HT-29 (cell line): ENCODE data around the gene IGFBP1. TPM values are rescaled to one million over a fixed set of nuclear protein-coding genes. Genes with fewer than 3 reads are reported as not detected.
"Not testable (repeated sequence)": the region's sequence is repeated elsewhere in the genome, so short reads cannot be mapped to it uniquely, and the experiment has no call there.

ENCODE experiments used
- DNase-seq: peaks from one replicate; pipeline ENCODE4 v3.0.0-alpha.2; 2015; ENCODE audit warnings: low spot score
- small RNA-seq: library from RNA; depleted of rRNA; stranded (forward); fragments of <200 nt; gene quantifications from one replicate; pipeline ENCODE3, GENCODE V24; 2014
- total RNA-seq: library from RNA; depleted of rRNA; stranded (reverse); fragments of >200 nt; shearing (Covaris generic); gene quantifications from 2 replicates; pipeline ENCODE4 v1.2.3, GENCODE V29; 2014; rRNA removed

The IGFBP1 gene
- total RNA-seq, 1 experiment from 2014 or later: not detected

GRCh38 chr7:45937301-45937700, 49.0 kb downstream of the IGFBP1 start:
- DNase-seq: no peak

GRCh38 chr7:45937862-45938261, 49.6 kb downstream of the IGFBP1 start:
- no peak for DNase-seq

GRCh38 chr7:45938626-45939302, 50.5 kb downstream of the IGFBP1 start:
- peak; percentile 38 for DNase-seq

GRCh38 chr7:45939574-45939973, 51.3 kb downstream of the IGFBP1 start:
- DNase-seq: no peak

- DNase-seq: not testable (repeated sequence)
Observed at GRCh38 chr7:45940237-45940781, 52.0 kb downstream of the IGFBP1 start.

GRCh38 chr7:45940939-45941338, 52.7 kb downstream of the IGFBP1 start:
- no peak for DNase-seq

Small RNA genes within 50 kb of the gene (small RNA-seq; reads per million reads assigned to genes)
- not detected for gene RNU6-326P

Other genes with a start within 250 kb of the IGFBP1 start
- not detected in 2 replicates for gene CCDC201, start 15.4 kb upstream of the IGFBP1 start, total RNA-seq
- gene IGFBP3, start 32.8 kb downstream of the IGFBP1 start, total RNA-seq: not detected in 2 replicates